ENCODE results near the gene CYP2W1. TPM values are rescaled to one million over a fixed set of nuclear protein-coding genes. Genes with fewer than 3 reads are reported as not detected.
A peak's percentile ranks its signal among the peaks of the same experiment; 100 is the strongest.

Gene CYP2W1
- total RNA-seq, 1 donor from 2014 or later, result not detected

DNA sequence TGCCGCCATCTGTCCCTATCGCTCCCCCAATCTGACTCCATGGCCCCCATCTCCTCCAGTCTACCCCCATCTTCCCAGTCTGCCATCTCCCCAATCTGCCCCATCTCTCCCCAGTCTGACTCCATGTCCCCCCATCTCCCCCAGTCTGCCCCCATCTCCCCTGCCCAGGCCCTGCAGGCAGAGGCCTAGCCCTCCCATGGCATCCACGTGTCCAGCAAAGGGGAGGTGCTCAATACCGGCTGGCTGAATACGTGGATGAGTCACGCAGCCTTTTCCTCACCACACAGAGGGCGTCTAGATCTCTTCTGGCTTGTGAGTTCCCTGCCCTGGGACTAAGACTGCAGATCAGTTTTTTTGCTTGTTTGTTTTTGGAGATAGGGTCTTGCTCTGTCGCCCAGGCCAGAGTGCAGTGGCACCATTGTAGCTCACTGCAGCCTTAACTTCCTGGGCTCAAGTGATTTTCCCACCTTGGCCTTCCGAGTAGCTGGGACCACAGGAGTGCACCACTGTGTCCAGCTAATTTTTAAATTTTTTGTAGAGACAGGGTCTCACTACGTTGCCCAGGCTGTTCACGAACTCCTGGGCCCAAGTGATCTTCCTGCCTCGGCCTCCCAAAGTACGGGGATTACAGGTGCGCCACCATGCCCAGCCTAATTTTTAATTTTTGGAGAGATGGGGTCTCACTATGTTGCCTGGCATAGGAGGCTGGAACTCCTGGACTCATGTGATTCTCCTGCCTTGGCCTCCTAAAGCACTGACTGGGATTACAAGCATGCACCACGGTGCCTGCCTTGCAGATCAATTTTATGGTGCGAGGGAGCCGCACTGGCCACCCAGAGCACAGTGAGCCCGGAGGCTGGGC, 46.0 kb downstream of the CYP2W1 start:
- H4K20me1 ChIP-seq (ENCODE audit: low read depth), result peaks cover 38% of the 10 kb centered on the region
- H3K9ac ChIP-seq, result no peak overlapping the region
- no peak overlapping the region for H2AFZ ChIP-seq (replicated peaks)
- TF ChIP-seq, protein P1, sequence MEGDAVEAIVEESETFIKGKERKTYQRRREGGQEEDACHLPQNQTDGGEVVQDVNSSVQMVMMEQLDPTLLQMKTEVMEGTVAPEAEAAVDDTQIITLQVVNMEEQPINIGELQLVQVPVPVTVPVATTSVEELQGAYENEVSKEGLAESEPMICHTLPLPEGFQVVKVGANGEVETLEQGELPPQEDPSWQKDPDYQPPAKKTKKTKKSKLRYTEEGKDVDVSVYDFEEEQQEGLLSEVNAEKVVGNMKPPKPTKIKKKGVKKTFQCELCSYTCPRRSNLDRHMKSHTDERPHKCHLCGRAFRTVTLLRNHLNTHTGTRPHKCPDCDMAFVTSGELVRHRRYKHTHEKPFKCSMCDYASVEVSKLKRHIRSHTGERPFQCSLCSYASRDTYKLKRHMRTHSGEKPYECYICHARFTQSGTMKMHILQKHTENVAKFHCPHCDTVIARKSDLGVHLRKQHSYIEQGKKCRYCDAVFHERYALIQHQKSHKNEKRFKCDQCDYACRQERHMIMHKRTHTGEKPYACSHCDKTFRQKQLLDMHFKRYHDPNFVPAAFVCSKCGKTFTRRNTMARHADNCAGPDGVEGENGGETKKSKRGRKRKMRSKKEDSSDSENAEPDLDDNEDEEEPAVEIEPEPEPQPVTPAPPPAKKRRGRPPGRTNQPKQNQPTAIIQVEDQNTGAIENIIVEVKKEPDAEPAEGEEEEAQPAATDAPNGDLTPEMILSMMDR (IDR thresholded peaks at IDR 0.05), result no peak
- no peak for TF ChIP-seq EZH2 (IDR thresholded peaks at IDR 0.05)
- no peak for TF ChIP-seq EZH2phosphoT487 (IDR thresholded peaks at IDR 0.05)
- H3K36me3 ChIP-seq, result no peaks in the 10 kb centered on the region
- H3K9me3 Mint-ChIP-seq, result peaks cover under 1% of the 10 kb centered on the region
- H3K4me1 Mint-ChIP-seq, result peaks cover 42% of the 10 kb centered on the region
- peaks cover 21% of the 10 kb centered on the region for H3F3A ChIP-seq (ENCODE audit: low read depth)
- H3K9me3 ChIP-seq (ENCODE audit: low read depth), result no peaks in the 10 kb centered on the region
- H3K4me1 ChIP-seq, result peaks cover 8% of the 10 kb centered on the region
- peaks cover 8% of the 10 kb centered on the region for H3K27me3 Mint-ChIP-seq (ENCODE audit: insufficient read depth, low read depth)
- H3K36me3 Mint-ChIP-seq, result peaks cover 7% of the 10 kb centered on the region
- H3K4me3 Mint-ChIP-seq, result peak overlapping the region; percentile 81
- H3K79me2 ChIP-seq (ENCODE audit: low read depth), result peaks cover 40% of the 10 kb centered on the region
- H3K27ac ChIP-seq, result peak overlapping the region; percentile 25
- H3K4me2 ChIP-seq, result peak overlapping the region; percentile 96
- peak overlapping the region; percentile 73 for H3K27ac Mint-ChIP-seq
- DNase-seq (ENCODE audit: low spot score), result peak; percentile 81
- H3K27me3 ChIP-seq, result no peaks in the 10 kb centered on the region
- H3K4me3 ChIP-seq, result peak overlapping the region; percentile 84

DNA sequence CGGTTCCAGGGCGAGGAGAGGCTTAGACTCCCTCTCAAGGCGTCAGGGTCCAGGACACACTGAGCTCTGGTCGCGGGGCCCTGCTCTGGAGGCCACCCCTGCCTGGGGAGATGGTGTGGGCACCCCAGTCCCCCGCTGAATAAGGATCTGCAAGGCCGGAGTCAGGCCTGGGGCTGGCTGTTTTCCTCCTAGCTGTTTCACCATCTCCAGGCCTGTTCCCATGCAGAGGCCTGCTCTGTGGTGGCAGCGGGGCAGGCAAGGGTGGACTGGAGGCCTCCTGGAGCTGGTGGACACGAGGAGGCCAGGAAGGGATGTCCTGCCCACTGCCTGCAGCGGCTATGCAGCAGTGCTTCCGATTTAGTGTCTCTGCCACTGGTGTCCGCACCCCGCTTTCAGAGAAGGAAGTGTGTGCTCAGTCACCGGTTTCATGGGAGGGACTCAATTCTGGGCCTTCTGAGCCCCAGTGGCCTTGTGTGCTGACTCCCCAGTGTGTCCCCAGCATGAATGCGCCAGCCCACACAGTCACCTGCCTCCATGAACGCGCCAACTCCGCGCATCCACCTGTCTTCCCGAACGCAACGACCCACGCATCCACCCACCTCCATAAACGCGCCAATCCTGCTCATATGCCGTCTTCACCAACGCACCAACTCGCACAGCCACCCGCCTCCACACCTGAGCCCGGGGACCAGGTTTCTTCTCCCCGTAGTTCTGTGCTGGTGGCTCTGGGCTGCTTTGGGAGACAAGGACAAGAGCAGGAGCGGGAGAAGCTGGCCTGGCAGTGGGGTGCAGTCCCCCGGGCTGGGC, 46.9 kb downstream of the CYP2W1 start:
- peaks cover 6% of the 10 kb centered on the region for H3K9me3 Mint-ChIP-seq
- Histone ChIP-seq H3K27me3 (no peaks in the 10 kb centered on the region), H3F3A (ENCODE audit: low read depth) (peaks cover 21% of the 10 kb centered on the region), H3K79me2 (ENCODE audit: low read depth) (peaks cover 35% of the 10 kb centered on the region), H3K4me3 (no peak overlapping the region), H3K4me2 (no peak overlapping the region), H3K27ac (peak overlapping the region; percentile 25), H4K20me1 (ENCODE audit: low read depth) (peaks cover 30% of the 10 kb centered on the region), H3K9me3 (ENCODE audit: low read depth) (no peaks in the 10 kb centered on the region), H3K4me1 (peaks cover 8% of the 10 kb centered on the region), H3K36me3 (no peaks in the 10 kb centered on the region), H2AFZ (replicated peaks) (no peak overlapping the region), H3K9ac (no peak overlapping the region)
- H3K27ac Mint-ChIP-seq, result peak overlapping the region; percentile 82
- H3K4me1 Mint-ChIP-seq, result peaks cover 40% of the 10 kb centered on the region
- TF ChIP-seq EZH2 (IDR thresholded peaks at IDR 0.05) (no peak), EZH2phosphoT487 (IDR thresholded peaks at IDR 0.05) (no peak)
- TF ChIP-seq, protein P1 (IDR thresholded peaks at IDR 0.05), result no peak
- DNase-seq (ENCODE audit: low spot score), result no peak
- peaks cover 9% of the 10 kb centered on the region for H3K36me3 Mint-ChIP-seq
- H3K27me3 Mint-ChIP-seq (ENCODE audit: insufficient read depth, low read depth), result peaks cover 9% of the 10 kb centered on the region
- H3K4me3 Mint-ChIP-seq, result peak overlapping the region; percentile 81

DNA sequence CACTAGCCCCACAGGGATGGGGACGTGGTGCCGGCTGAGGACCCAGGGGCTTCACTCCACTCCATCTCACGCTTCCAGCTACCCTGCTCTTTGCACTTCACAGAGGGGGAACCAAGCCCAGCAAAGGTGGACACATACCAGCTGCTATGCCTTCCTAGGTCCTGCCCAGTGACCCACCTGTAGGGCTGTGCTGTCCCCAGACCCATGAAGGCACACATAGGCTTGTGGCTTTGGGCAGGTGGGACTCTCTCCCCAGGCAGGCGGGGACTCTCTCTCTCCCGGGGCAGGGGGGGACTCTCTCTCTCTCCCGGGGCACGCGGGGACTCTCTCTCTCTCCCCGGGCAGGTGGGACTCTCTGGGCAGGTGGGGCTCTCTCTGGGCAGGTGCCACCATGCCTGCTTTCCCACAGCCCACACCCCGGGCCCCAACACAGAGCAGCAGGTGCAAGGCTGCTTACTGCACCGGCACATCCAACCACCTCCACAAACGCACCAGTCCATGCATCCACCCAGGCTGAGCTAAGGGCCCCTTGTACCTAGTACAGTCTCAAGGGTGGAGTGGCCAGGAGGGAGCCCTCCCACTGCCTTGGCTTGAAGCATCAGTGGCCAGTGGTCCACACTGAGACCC, 47.6 kb downstream of the CYP2W1 start:
- Histone ChIP-seq H3F3A (ENCODE audit: low read depth) (peaks cover 21% of the 10 kb centered on the region), H2AFZ (replicated peaks) (no peak overlapping the region), H3K9ac (no peak overlapping the region), H3K4me2 (no peak overlapping the region), H3K9me3 (ENCODE audit: low read depth) (no peaks in the 10 kb centered on the region), H3K4me3 (no peak overlapping the region), H3K36me3 (no peaks in the 10 kb centered on the region), H3K27ac (no peak overlapping the region), H3K27me3 (no peaks in the 10 kb centered on the region), H4K20me1 (ENCODE audit: low read depth) (peaks cover 23% of the 10 kb centered on the region), H3K4me1 (peaks cover 8% of the 10 kb centered on the region), H3K79me2 (ENCODE audit: low read depth) (peaks cover 31% of the 10 kb centered on the region)
- Mint-ChIP-seq H3K36me3 (peaks cover 15% of the 10 kb centered on the region), H3K4me3 (no peak overlapping the region), H3K27ac (no peak overlapping the region), H3K4me1 (peaks cover 37% of the 10 kb centered on the region), H3K9me3 (peaks cover 13% of the 10 kb centered on the region), H3K27me3 (ENCODE audit: insufficient read depth, low read depth) (peaks cover 12% of the 10 kb centered on the region)
- no peak for DNase-seq (ENCODE audit: low spot score)
- TF ChIP-seq EZH2phosphoT487 (IDR thresholded peaks at IDR 0.05), result no peak
- no peak for TF ChIP-seq EZH2 (IDR thresholded peaks at IDR 0.05)
- TF ChIP-seq, protein P1 (IDR thresholded peaks at IDR 0.05), result no peak
